Sigmoid colon (tissue), 7 donors: Measurements from ENCODE around the gene VSIG10L. TPM values are rescaled to one million over a fixed set of nuclear protein-coding genes. Genes with fewer than 3 reads are reported as not detected.

Source experiments
- DNase-seq: peaks from one replicate; pipeline ENCODE4 v3.0.0-alpha.2; 2019
- H3K27ac ChIP-seq, 4 donors: fragments of 200-600 bp; sonication (generic); one replicate each; pipeline ENCODE4 v1.5.1; 2016 to 2019; ENCODE audit warnings: mild to moderate bottlenecking in 1 of 4
- H3K27me3 ChIP-seq, 3 donors: fragments of 200-600 bp; sonication (generic); one replicate each; pipeline ENCODE4 v1.5.1; 2019; ENCODE audit warnings: mild to moderate bottlenecking in 1 of 3
- H3K36me3 ChIP-seq, 4 donors: fragments of 200-600 bp; sonication (generic); one replicate each; pipeline ENCODE4 v1.5.1; 2016 to 2019
- H3K4me1 ChIP-seq, 4 donors: fragments of 200-600 bp; sonication (generic); one replicate each; pipeline ENCODE4 v1.5.1; 2017 to 2019
- H3K4me3 ChIP-seq, 4 donors: fragments of 200-600 bp; sonication (generic); one replicate each; pipeline ENCODE4 v1.5.1; 2017 to 2019; ENCODE audit warnings: mild to moderate bottlenecking in 2 of 4, moderate library complexity in 1 of 4
- H3K9me3 ChIP-seq, 4 donors: fragments of 200-600 bp in 3 of 4; sonication (generic) in 3 of 4; one replicate each; pipeline versions ENCODE4 v1.5.1 to v1.6.1; 2013 to 2019
- EP300 ChIP-seq, 4 donors: sonication (generic); formaldehyde crosslinking; IDR thresholded peaks; one replicate each; pipeline ENCODE4 v1.6.1; 2017; ENCODE audit warnings: antibody characterized with exemption in 4 of 4
- POLR2A ChIP-seq, 2 donors: fragments of 450-650 bp; IDR thresholded peaks; one replicate each; pipeline ENCODE4 v1.6.1; 2016; ENCODE audit warnings: antibody characterized with exemption in 2 of 2, mild to moderate bottlenecking in 2 of 2, moderate library complexity in 2 of 2
- POLR2AphosphoS5 ChIP-seq, 4 donors: sonication (generic); formaldehyde crosslinking; IDR thresholded peaks; one replicate each; pipeline ENCODE4 v1.6.1; 2017; ENCODE audit warnings: antibody characterized with exemption in 4 of 4
- WGBS, 2 donors: extraction: QIAGEN DNeasy Blood & Tissue Kit; methylation state at CpG; one replicate each; pipeline ENCODE4 v1.1.7; 2013; 5-methylcytosine and 5-hydroxymethylcytosine counted together
- intact Hi-C: fragments of 100-400 bp; cut with DNase I; formaldehyde crosslinking; loops from one replicate; pipeline ENCODE4 v1.15.1; 2023
- polyA plus RNA-seq, 3 donors: library from polyadenylated mRNA; stranded (reverse); fragments of 200-250 nt; gene quantifications; one replicate each; pipeline ENCODE4 v1.2.3, GENCODE V29; 2013
- total RNA-seq, 4 donors: library from RNA; depleted of rRNA; stranded (reverse); fragments of >200 nt; gene quantifications; one replicate each; pipeline ENCODE4 v1.1.0, GENCODE V29; 2016
- TF ChIP-seq, protein P1 (sequence below), 4 experiments: fragments of 450-650 bp in 3 of 4; fragments of 200-600 bp in 1 of 4; IDR thresholded peaks; one replicate each; pipeline ENCODE4 v1.5.1; 2016 to 2019; ENCODE audit warnings: antibody characterized with exemption in 4 of 4, mild to moderate bottlenecking in 3 of 4, moderate library complexity in 2 of 4
- donor health status: healthy with polysubstance abuse.
- donor health status: Bipolar disorder and iron deficiency.
- donor health status: healthy.

VSIG10L gene
- total and polyA plus RNA-seq, 7 donors = 0.55 to 2.1 (median 1.2) TPM

DNA sequence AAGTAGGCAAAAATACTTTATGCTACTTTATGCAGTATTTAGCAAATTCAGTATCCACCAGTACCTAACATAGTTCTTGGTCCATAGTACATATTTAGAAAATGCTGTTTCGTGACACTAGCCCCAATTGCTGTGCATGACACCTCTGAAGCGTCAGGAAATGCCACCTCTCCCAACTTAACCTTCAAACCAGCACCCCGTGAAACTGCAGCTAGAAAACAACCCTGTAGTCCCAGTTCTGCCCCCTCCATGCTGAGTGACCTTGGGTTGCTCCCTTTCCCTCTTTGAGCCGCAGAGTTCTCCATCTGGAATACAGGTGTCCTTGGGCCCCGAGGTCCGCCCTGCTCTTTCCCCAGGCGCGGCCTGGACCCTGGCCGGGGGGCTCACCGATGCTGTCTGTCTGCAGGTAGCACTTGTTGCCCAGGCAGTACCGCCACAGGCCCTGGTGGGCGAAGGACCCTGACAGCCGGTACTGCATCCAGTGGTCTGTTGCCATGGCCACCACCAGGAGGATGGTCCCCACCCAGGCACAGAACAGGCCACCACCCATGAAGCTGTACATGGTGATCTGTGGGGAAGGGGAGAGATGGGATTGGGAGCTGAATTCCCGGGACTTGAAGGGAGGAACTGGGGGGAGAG is 45.1 kb upstream of the VSIG10L start:
- Histone ChIP-seq H3K27me3 (no peaks in the 10 kb centered on the region), H3K4me1 (no peaks in the 10 kb centered on the region), H3K36me3 (no peaks in the 10 kb centered on the region), H3K4me3 (no peak overlapping the region), H3K9me3 (no peaks in the 10 kb centered on the region), H3K27ac (no peak overlapping the region)
- no peak for DNase-seq
- TF ChIP-seq, protein P1, sequence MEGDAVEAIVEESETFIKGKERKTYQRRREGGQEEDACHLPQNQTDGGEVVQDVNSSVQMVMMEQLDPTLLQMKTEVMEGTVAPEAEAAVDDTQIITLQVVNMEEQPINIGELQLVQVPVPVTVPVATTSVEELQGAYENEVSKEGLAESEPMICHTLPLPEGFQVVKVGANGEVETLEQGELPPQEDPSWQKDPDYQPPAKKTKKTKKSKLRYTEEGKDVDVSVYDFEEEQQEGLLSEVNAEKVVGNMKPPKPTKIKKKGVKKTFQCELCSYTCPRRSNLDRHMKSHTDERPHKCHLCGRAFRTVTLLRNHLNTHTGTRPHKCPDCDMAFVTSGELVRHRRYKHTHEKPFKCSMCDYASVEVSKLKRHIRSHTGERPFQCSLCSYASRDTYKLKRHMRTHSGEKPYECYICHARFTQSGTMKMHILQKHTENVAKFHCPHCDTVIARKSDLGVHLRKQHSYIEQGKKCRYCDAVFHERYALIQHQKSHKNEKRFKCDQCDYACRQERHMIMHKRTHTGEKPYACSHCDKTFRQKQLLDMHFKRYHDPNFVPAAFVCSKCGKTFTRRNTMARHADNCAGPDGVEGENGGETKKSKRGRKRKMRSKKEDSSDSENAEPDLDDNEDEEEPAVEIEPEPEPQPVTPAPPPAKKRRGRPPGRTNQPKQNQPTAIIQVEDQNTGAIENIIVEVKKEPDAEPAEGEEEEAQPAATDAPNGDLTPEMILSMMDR (IDR thresholded peaks at IDR 0.05) = no peak
- no peak for TF ChIP-seq POLR2A (IDR thresholded peaks at IDR 0.05)
- TF ChIP-seq POLR2AphosphoS5 (IDR thresholded peaks at IDR 0.05) = no peak
- TF ChIP-seq EP300 (IDR thresholded peaks at IDR 0.05) = no peak
- WGBS, 2 donors = 80 to 88% methylated on average over 14 of the region's 14 CpGs
- intact Hi-C loops = no loop called here

DNA sequence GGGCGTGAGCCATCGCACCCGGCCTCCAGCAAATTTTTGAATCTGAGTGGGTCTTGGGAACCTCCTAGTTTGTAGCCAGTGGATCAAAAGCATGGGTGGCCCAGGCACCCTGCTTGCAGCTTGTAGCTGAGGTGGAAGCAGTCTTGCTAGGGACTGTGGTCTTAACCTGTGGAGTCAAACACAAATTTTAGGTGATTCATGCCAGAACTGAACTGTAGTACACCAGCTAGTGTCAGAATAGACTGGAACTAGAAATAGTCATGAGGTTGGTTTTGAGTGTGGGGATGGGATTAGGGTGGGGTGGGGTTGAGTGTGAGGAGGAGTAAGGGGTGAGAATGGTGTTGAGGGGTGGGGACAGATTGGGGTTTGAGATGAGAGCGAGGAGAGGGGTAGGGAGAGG is 40.1 kb upstream of the VSIG10L start:
- intact Hi-C loops = no loop called here
- H3K9me3 ChIP-seq = peaks cover 0 to 3% (median 1%) of the 10 kb centered on the region in 4 donors
- H3K27ac ChIP-seq = no peak overlapping the region
- no peaks in the 10 kb centered on the region for H3K4me1 ChIP-seq
- no peak for DNase-seq
- H3K36me3 ChIP-seq = no peaks in the 10 kb centered on the region
- H3K27me3 ChIP-seq = no peaks in the 10 kb centered on the region
- no peak for TF ChIP-seq POLR2A (IDR thresholded peaks at IDR 0.05)
- TF ChIP-seq EP300 (IDR thresholded peaks at IDR 0.05) = no peak
- TF ChIP-seq, protein P1 (IDR thresholded peaks at IDR 0.05) = no peak
- TF ChIP-seq POLR2AphosphoS5 (IDR thresholded peaks at IDR 0.05) = no peak
- 98% methylated on average over 4 of the region's 4 CpGs for WGBS, 2 donors
- H3K4me3 ChIP-seq = no peak overlapping the region

DNA sequence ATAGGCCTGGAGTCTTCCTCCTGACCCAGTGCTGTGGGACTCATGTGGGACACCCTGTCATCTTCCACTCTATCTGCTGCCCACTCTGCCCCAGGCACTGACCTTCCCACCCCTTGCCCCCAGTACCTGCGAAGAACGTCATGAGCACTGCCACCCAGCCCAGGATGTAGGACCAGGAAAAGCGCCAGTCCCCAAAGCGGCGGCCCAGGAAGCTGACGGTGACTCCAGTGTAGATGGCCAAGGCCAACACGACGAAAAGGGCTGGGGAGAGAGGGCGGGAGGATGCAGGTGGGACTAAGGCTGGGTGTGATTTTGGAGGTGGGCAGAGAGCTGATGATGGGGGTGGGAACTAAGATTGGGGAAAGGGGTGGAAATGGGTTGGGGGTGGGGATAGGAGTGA is 38.4 kb upstream of the VSIG10L start:
- Histone ChIP-seq H3K4me3 (no peak overlapping the region), H3K27ac (no peak overlapping the region), H3K27me3 (no peaks in the 10 kb centered on the region), H3K9me3 (peaks cover 0 to 3% (median 1%) of the 10 kb centered on the region in 4 donors), H3K4me1 (no peaks in the 10 kb centered on the region), H3K36me3 (no peaks in the 10 kb centered on the region)
- 95% methylated on average over 9 of the region's 9 CpGs for WGBS, 2 donors
- intact Hi-C loops = no loop called here
- no peak for DNase-seq
- TF ChIP-seq POLR2A (IDR thresholded peaks at IDR 0.05) (no peak), EP300 (IDR thresholded peaks at IDR 0.05) (no peak), POLR2AphosphoS5 (IDR thresholded peaks at IDR 0.05) (no peak)
- TF ChIP-seq, protein P1 (IDR thresholded peaks at IDR 0.05) = no peak

DNA sequence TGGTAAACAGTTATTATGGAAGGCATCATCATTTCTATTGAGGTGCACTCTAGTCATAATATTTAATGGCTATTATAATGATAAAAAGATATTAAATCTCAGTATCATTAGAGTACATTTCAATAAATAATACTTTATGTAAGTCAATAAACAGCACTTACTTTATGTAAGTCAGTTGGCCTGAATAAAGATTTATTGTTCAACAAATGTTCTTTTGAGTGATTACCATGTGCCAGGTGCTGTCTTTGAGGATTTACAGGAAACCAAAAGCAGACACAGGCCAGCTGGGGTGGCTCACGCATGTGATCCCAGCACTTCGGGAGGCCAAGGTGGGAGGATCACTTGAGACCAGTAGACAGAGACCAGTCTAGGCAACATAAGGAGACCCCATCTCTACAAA is 35.5 kb upstream of the VSIG10L start:
- WGBS, 2 donors = 74 to 85% methylated on average over 2 of the region's 2 CpGs
- H3K27ac ChIP-seq = no peak overlapping the region
- intact Hi-C loops = no loop called here
- no peaks in the 10 kb centered on the region for H3K4me1 ChIP-seq
- TF ChIP-seq POLR2A (IDR thresholded peaks at IDR 0.05) = no peak
- TF ChIP-seq EP300 (IDR thresholded peaks at IDR 0.05) = no peak
- no peak for TF ChIP-seq POLR2AphosphoS5 (IDR thresholded peaks at IDR 0.05)
- TF ChIP-seq, protein P1 (IDR thresholded peaks at IDR 0.05) = no peak
- no peaks in the 10 kb centered on the region for H3K27me3 ChIP-seq
- H3K9me3 ChIP-seq = peaks cover 0 to 3% (median 1%) of the 10 kb centered on the region in 4 donors
- no peaks in the 10 kb centered on the region for H3K36me3 ChIP-seq
- no peak overlapping the region for H3K4me3 ChIP-seq
- no peak for DNase-seq
